NCI-H345 (cell line): ENCODE data around the gene GRIP2.

Source experiments
- DNase-seq: peaks from one replicate; lab custom pipeline; 2025; lab: John Stamatoyannopoulos, UW

The GRIP2 gene

GRCh38 chr3:14485981-14486380 is 54.2 kb downstream of the GRIP2 start:
- DNase-seq = no peak

GRCh38 chr3:14484741-14485140 is 55.4 kb downstream of the GRIP2 start:
- DNase-seq = no peak

- DNase-seq = no peak
Measured at GRCh38 chr3:14483286-14483685, 56.9 kb downstream of the GRIP2 start.

- DNase-seq = no peak
Measured at GRCh38 chr3:14482271-14482721, 57.8 kb downstream of the GRIP2 start.

- no peak for DNase-seq
Measured at GRCh38 chr3:14481646-14482036, 58.5 kb downstream of the GRIP2 start.

- no peak for DNase-seq
Measured at GRCh38 chr3:14481018-14481645, 59.0 kb downstream of the GRIP2 start.

- no peak for DNase-seq
Measured at GRCh38 chr3:14480207-14481017, 59.7 kb downstream of the GRIP2 start.

GRCh38 chr3:14479591-14479990 is 60.6 kb downstream of the GRIP2 start:
- DNase-seq = no peak

- no peak for DNase-seq
Measured at GRCh38 chr3:14478956-14479550, 61.1 kb downstream of the GRIP2 start.

GRCh38 chr3:14477311-14477935 is 62.7 kb downstream of the GRIP2 start:
- no peak for DNase-seq

GRCh38 chr3:14476583-14477265 is 63.4 kb downstream of the GRIP2 start:
- no peak for DNase-seq

- DNase-seq = no peak
Measured at GRCh38 chr3:14475621-14476020, 64.5 kb downstream of the GRIP2 start.

- no peak for DNase-seq
Measured at GRCh38 chr3:14474363-14475081, 65.6 kb downstream of the GRIP2 start.

- no peak for DNase-seq
Measured at GRCh38 chr3:14473411-14473891, 66.7 kb downstream of the GRIP2 start.

- DNase-seq = no peak
Measured at GRCh38 chr3:14472471-14473351, 67.4 kb downstream of the GRIP2 start.

- no peak for DNase-seq
Measured at GRCh38 chr3:14471690-14472089, 68.5 kb downstream of the GRIP2 start.

- DNase-seq = no peak
Measured at GRCh38 chr3:14471016-14471415, 69.1 kb downstream of the GRIP2 start.

- DNase-seq = no peak
Measured at GRCh38 chr3:14470461-14470860, 69.7 kb downstream of the GRIP2 start.

- no peak for DNase-seq
Measured at GRCh38 chr3:14468621-14468981, 71.5 kb downstream of the GRIP2 start.
